Naive thymus-derived CD4-positive, alpha-beta T cell (primary cell): ENCODE measurements around the gene PEX7. TPM values are rescaled to one million over a fixed set of nuclear protein-coding genes. Genes with fewer than 3 reads are reported as not detected.
A peak's percentile ranks its signal among the peaks of the same experiment; 100 is the strongest.

Source experiments
- ATAC-seq: fragments of 150-1000 bp; cut with Tn5 transposase; 2 replicates; pipeline ENCODE4 v1.10.0; 2021; ENCODE audit warnings: mild to moderate bottlenecking, moderate library complexity
- CTCF ChIA-PET: fragments of 350-600 bp; sonication (Branson Sonifier 250); formaldehyde crosslinking; loops from one replicate; lab custom pipeline; 2021; ENCODE audit warnings: antibody characterized with exemption; lab: Charles Lee
- POLR2A ChIA-PET: fragments of 350-600 bp; sonication (Branson Sonifier 250); formaldehyde crosslinking; loops from one replicate; lab custom pipeline; 2021; ENCODE audit warnings: antibody characterized with exemption, inconsistent platforms; lab: Charles Lee
- DNase-seq, 9 donors: peaks; one replicate each; pipeline versions ENCODE4 v3.0.0 to v3.0.0-alpha.2; 2020 to 2022; ENCODE audit warnings: mixed read lengths in 1 of 9
- H3K27ac ChIP-seq: one replicate; pipeline ENCODE4 v1.7.0; 2013; ENCODE audit warnings: mild to moderate bottlenecking, low read depth, low read length, moderate library complexity
- H3K27me3 ChIP-seq, 2 donors: one replicate each; pipeline ENCODE4 v1.7.0; 2013; ENCODE audit warnings: low read length in 2 of 2, mild to moderate bottlenecking in 2 of 2, moderate library complexity in 2 of 2; ENCODE audit not compliant: control insufficient read depth in 2 of 2, insufficient read depth in 2 of 2
- H3K36me3 ChIP-seq, 3 experiments: 1 replicate in 2 of 3; 2 replicates in 1 of 3; pipeline ENCODE4 v1.7.0; 2013; ENCODE audit warnings: low read length in 3 of 3, mild to moderate bottlenecking in 3 of 3, moderate library complexity in 1 of 3; ENCODE audit not compliant: insufficient read depth in 3 of 3, control insufficient read depth in 2 of 3
- H3K4me1 ChIP-seq, 2 donors: one replicate each; pipeline ENCODE4 v1.7.0; 2013; ENCODE audit warnings: low read length in 2 of 2, mild to moderate bottlenecking in 2 of 2, moderate library complexity in 1 of 2; ENCODE audit not compliant: control insufficient read depth in 2 of 2, insufficient read depth in 2 of 2
- H3K4me3 ChIP-seq: 2 replicates; pipeline ENCODE4 v1.7.0; 2013; ENCODE audit warnings: mild to moderate bottlenecking, low read length
- H3K9me3 ChIP-seq, 3 experiments: 1 replicate in 2 of 3; 2 replicates in 1 of 3; pipeline ENCODE4 v1.7.0; 2013; ENCODE audit warnings: low read length in 3 of 3; ENCODE audit not compliant: control insufficient read depth in 2 of 3
- H3K27ac Mint-ChIP-seq, 9 donors: one replicate each; pipeline ENCODE4 v1.8.0; 2020 to 2022; ENCODE audit warnings: mixed read lengths in 9 of 9, mild to moderate bottlenecking in 8 of 9, moderate library complexity in 5 of 9, inconsistent platforms in 2 of 9
- H3K27me3 Mint-ChIP-seq, 5 donors: one replicate each; pipeline ENCODE4 v1.8.0; 2021 to 2022; ENCODE audit warnings: mixed read lengths in 5 of 5, mild to moderate bottlenecking in 1 of 5
- H3K36me3 Mint-ChIP-seq, 5 donors: one replicate each; pipeline ENCODE4 v1.8.0; 2020 to 2022; ENCODE audit warnings: mixed read lengths in 5 of 5, mild to moderate bottlenecking in 3 of 5, inconsistent platforms in 1 of 5
- H3K4me1 Mint-ChIP-seq, 7 donors: one replicate each; pipeline ENCODE4 v1.8.0; 2020 to 2022; ENCODE audit warnings: mixed read lengths in 7 of 7, mild to moderate bottlenecking in 3 of 7, inconsistent platforms in 1 of 7
- H3K4me3 Mint-ChIP-seq, 10 donors: one replicate each; pipeline ENCODE4 v1.8.0; 2020 to 2022; ENCODE audit warnings: mild to moderate bottlenecking in 10 of 10, mixed read lengths in 10 of 10, moderate library complexity in 6 of 10, inconsistent platforms in 2 of 10
- H3K9me3 Mint-ChIP-seq, 11 donors: one replicate each; pipeline ENCODE4 v1.8.0; 2020 to 2022; ENCODE audit warnings: mixed read lengths in 11 of 11, mild to moderate bottlenecking in 4 of 11, inconsistent platforms in 1 of 11, moderate library complexity in 1 of 11
- intact Hi-C, 2 donors: fragments of 100-400 bp; cut with micrococcal nuclease; formaldehyde crosslinking; loops; one replicate each; pipeline ENCODE4 v1.15.1; 2023
- polyA plus RNA-seq, 2 donors: library from polyadenylated mRNA; unstranded; fragments of 300-500 nt; fragmentation: Illumina TruSeq; gene quantifications; one replicate each; pipeline ENCODE4 v1.2.3, GENCODE V29; 2021
- total RNA-seq, 6 experiments: library from RNA in 5 of 6; stranded (reverse) in 5 of 6; gene quantifications; 1 replicate in 5 of 6; 2 replicates in 1 of 6; pipeline ENCODE4 v1.2.3 and lab custom pipeline; 2021 to 2026

The PEX7 gene
- total RNA-seq (1 to 10 TPM; 4.0 to 6.2 (median 5.4) TPM), polyA plus RNA-seq (1 to 10 TPM; 6.1 to 6.6 TPM), total RNA-seq (lab: John Stamatoyannopoulos, UW) (7.7 reads per million, percentile 31 among the genes with 10 or more reads in this experiment)

- Histone ChIP-seq H3K4me1 (peaks cover 6 to 13% of the 10 kb centered on the region in 2 donors), H3K4me3 (peak within 1 kb of the TSS; percentile 96), H3K9me3 (no peaks in the 10 kb centered on the region), H3K27ac (peak within 1 kb of the TSS; percentile 91), H3K27me3 (peaks cover 0 to 3% of the 10 kb centered on the region in 2 donors), H3K36me3 (peaks cover 0 to 7% (median 0%) of the 10 kb centered on the region in 3 experiments)
- ChIA-PET POLR2A (interaction anchor here (1.1 to 2.2 kb wide), 6 partner anchors 12 to 533 kb away, joined by 3 to 15 read pairs (median 6); partner anchors contain the start of genes BCLAF1 and MAP3K5), CTCF (interaction anchor here (0.7 to 1.5 kb wide), 3 partner anchors 30 to 178 kb away, joined by 3 to 12 read pairs (median 3); partner anchors contain the start of gene MAP3K5)
- intact Hi-C loops: loop anchor here (1.0 to 10.0 kb wide), 12 partner anchors 29 to 1950 kb away; partner anchors contain the start of genes IFNGR1 (in 2 of the 2), CCDC28A (in 1 of the 2), HEBP2 (in 1 of the 2) and MTFR2 (in 1 of the 2)
- Mint-ChIP-seq H3K9me3 (no peaks in the 10 kb centered on the region), H3K4me3 (peak within 1 kb of the TSS; percentile 87 to 99 (median 94)), H3K27ac (peak within 1 kb of the TSS; percentile 91 to 99 (median 96)), H3K36me3 (peaks cover 11 to 25% (median 18%) of the 10 kb centered on the region in 5 donors), H3K27me3 (peaks cover 3 to 10% (median 8%) of the 10 kb centered on the region in 5 donors), H3K4me1 (peaks cover 13 to 50% (median 40%) of the 10 kb centered on the region in 7 donors)
- peak; percentile 95 for ATAC-seq
- peak; percentile 83 to 94 (median 92) for DNase-seq
Measured at GRCh38 chr6:136822376-136823127, at the start of gene PEX7. Gene PEX7 (plus strand): TSS chr6:136822592. CDS start chr6:136822666, 74 bp downstream.

GRCh38 chr6:136772685-136773472 is 49.5 kb upstream of the PEX7 start:
- no peak overlapping the region for H3K4me3 ChIP-seq
- POLR2A ChIA-PET: no interaction called here
- H3K27ac ChIP-seq: no peak overlapping the region
- no peaks in the 10 kb centered on the region for H3K9me3 Mint-ChIP-seq
- CTCF ChIA-PET: interaction anchor here (1.1 kb wide), 1 partner anchor 19 kb away, joined by 4 read pairs; the partner anchor contains the start of gene MAP3K5
- H3K36me3 Mint-ChIP-seq: peaks cover 0 to 36% (median 3%) of the 10 kb centered on the region in 5 donors
- no peaks in the 10 kb centered on the region for H3K36me3 ChIP-seq
- intact Hi-C loops: no loop called here
- H3K27me3 Mint-ChIP-seq: no peaks in the 10 kb centered on the region
- no peak overlapping the region for H3K4me3 Mint-ChIP-seq
- H3K4me1 ChIP-seq: peaks cover 4 to 6% of the 10 kb centered on the region in 2 donors
- ATAC-seq (peak; percentile 34), DNase-seq (no peak)
- no peaks in the 10 kb centered on the region for H3K27me3 ChIP-seq
- H3K9me3 ChIP-seq: no peaks in the 10 kb centered on the region
- peak overlapping the region in 3 of 9 donors; percentile 1 to 77 (median 23) for H3K27ac Mint-ChIP-seq
- H3K4me1 Mint-ChIP-seq: peaks cover 11 to 51% (median 26%) of the 10 kb centered on the region in 7 donors

GRCh38 chr6:136773473-136773796 is 49.0 kb upstream of the PEX7 start:
- H3K36me3 Mint-ChIP-seq: peaks cover 0 to 32% (median 3%) of the 10 kb centered on the region in 5 donors
- Histone ChIP-seq H3K4me3 (no peak overlapping the region), H3K4me1 (peaks cover 0 to 6% of the 10 kb centered on the region in 2 donors), H3K27ac (no peak overlapping the region), H3K9me3 (no peaks in the 10 kb centered on the region), H3K27me3 (no peaks in the 10 kb centered on the region), H3K36me3 (no peaks in the 10 kb centered on the region)
- no peak overlapping the region for H3K4me3 Mint-ChIP-seq
- ATAC-seq (no peak), DNase-seq (no peak)
- H3K9me3 Mint-ChIP-seq: no peaks in the 10 kb centered on the region
- intact Hi-C loops: no loop called here
- H3K27ac Mint-ChIP-seq: peak overlapping the region in 3 of 9 donors; percentile 1 to 77 (median 23)
- H3K4me1 Mint-ChIP-seq: peaks cover 7 to 46% (median 21%) of the 10 kb centered on the region in 7 donors
- POLR2A ChIA-PET: no interaction called here
- H3K27me3 Mint-ChIP-seq: no peaks in the 10 kb centered on the region
- CTCF ChIA-PET: no interaction called here

- DNase-seq: no peak
- ChIA-PET POLR2A (no interaction called here), CTCF (no interaction called here)
- no peak overlapping the region for H3K4me3 ChIP-seq
- H3K27me3 ChIP-seq: no peaks in the 10 kb centered on the region
- Mint-ChIP-seq H3K4me3 (no peak overlapping the region), H3K9me3 (no peaks in the 10 kb centered on the region), H3K4me1 (peaks cover 3 to 45% (median 14%) of the 10 kb centered on the region in 7 donors), H3K27me3 (no peaks in the 10 kb centered on the region), H3K36me3 (peaks cover 0 to 28% (median 3%) of the 10 kb centered on the region in 5 donors), H3K27ac (peak overlapping the region in 1 of 9 donors; percentile 41)
- H3K9me3 ChIP-seq: no peaks in the 10 kb centered on the region
- no peaks in the 10 kb centered on the region for H3K36me3 ChIP-seq
- intact Hi-C loops: no loop called here
- peaks cover 0 to 6% of the 10 kb centered on the region in 2 donors for H3K4me1 ChIP-seq
- ATAC-seq: peak; percentile 29
- no peak overlapping the region for H3K27ac ChIP-seq
Measured at GRCh38 chr6:136774228-136775041, 48.0 kb upstream of the PEX7 start.

GRCh38 chr6:136775081-136775480 is 47.3 kb upstream of the PEX7 start:
- H3K27me3 ChIP-seq: no peaks in the 10 kb centered on the region
- H3K4me1 ChIP-seq: peaks cover 0 to 6% of the 10 kb centered on the region in 2 donors
- ChIA-PET CTCF (no interaction called here), POLR2A (no interaction called here)
- Mint-ChIP-seq H3K4me3 (no peak overlapping the region), H3K36me3 (peaks cover 0 to 26% (median 3%) of the 10 kb centered on the region in 5 donors), H3K27me3 (no peaks in the 10 kb centered on the region), H3K9me3 (no peaks in the 10 kb centered on the region), H3K27ac (no peak overlapping the region), H3K4me1 (peaks cover 7 to 48% (median 14%) of the 10 kb centered on the region in 7 donors)
- no peak for DNase-seq
- H3K9me3 ChIP-seq: no peaks in the 10 kb centered on the region
- no peak overlapping the region for H3K4me3 ChIP-seq
- no peaks in the 10 kb centered on the region for H3K36me3 ChIP-seq
- no peak overlapping the region for H3K27ac ChIP-seq
- no peak for ATAC-seq
- intact Hi-C loops: no loop called here

GRCh38 chr6:136775548-136775947 is 46.8 kb upstream of the PEX7 start:
- Mint-ChIP-seq H3K27ac (no peak overlapping the region), H3K27me3 (no peaks in the 10 kb centered on the region), H3K4me3 (no peak overlapping the region), H3K9me3 (no peaks in the 10 kb centered on the region), H3K36me3 (peaks cover 0 to 26% (median 3%) of the 10 kb centered on the region in 5 donors), H3K4me1 (peaks cover 7 to 48% (median 14%) of the 10 kb centered on the region in 7 donors)
- Histone ChIP-seq H3K27ac (no peak overlapping the region), H3K36me3 (no peaks in the 10 kb centered on the region), H3K9me3 (no peaks in the 10 kb centered on the region), H3K4me3 (no peak overlapping the region), H3K27me3 (no peaks in the 10 kb centered on the region), H3K4me1 (peaks cover 0 to 6% of the 10 kb centered on the region in 2 donors)
- DNase-seq: no peak
- ATAC-seq: no peak
- intact Hi-C loops: no loop called here
- ChIA-PET POLR2A (no interaction called here), CTCF (no interaction called here)
